GM20000 (cell line): Measurements from ENCODE around the gene ATRAID.
A peak's percentile ranks its signal among the peaks of the same experiment; 100 is the strongest.

ENCODE experiments used
- DNase-seq: peaks from one replicate; pipeline ENCODE4 v3.0.0; 2012; ENCODE audit warnings: low spot score
- CTCF ChIP-seq: IDR thresholded peaks from 2 replicates; pipeline ENCODE4 v1.5.1; 2012; ENCODE audit warnings: mild to moderate bottlenecking, control low read depth; ENCODE audit errors: extremely low read depth, missing control alignments

Gene ATRAID

GRCh38 chr2:27264253-27264752 is 52.5 kb downstream of the ATRAID start:
- DNase-seq, result no peak
- TF ChIP-seq CTCF, result no peak

GRCh38 chr2:27264753-27265535 is 53.1 kb downstream of the ATRAID start:
- peak; percentile 36 for TF ChIP-seq CTCF
- DNase-seq, result peak; percentile 85

- DNase-seq, result no peak
- no peak for TF ChIP-seq CTCF
Observed at GRCh38 chr2:27265536-27265870, 53.7 kb downstream of the ATRAID start.
